NT2/D1 (cell line): ENCODE results near the gene HEATR1.
A peak's percentile ranks its signal among the peaks of the same experiment; 100 is the strongest.

Experiments used
- DNase-seq: peaks from one replicate; pipeline ENCODE4 v3.0.0-alpha.2; 2011; ENCODE audit warnings: low read depth, low spot score
- H3K27me3 ChIP-seq: 2 replicates; pipeline ENCODE4 v1.6.0; 2011; ENCODE audit warnings: mild to moderate bottlenecking; ENCODE audit not compliant: insufficient read length, insufficient read depth
- H3K36me3 ChIP-seq: 2 replicates; pipeline ENCODE4 v1.6.1; 2011; ENCODE audit warnings: mild to moderate bottlenecking, low read length, mixed read lengths; ENCODE audit not compliant: insufficient read depth, insufficient read length
- H3K4me1 ChIP-seq: 2 replicates; pipeline ENCODE4 v1.5.1; 2011; ENCODE audit not compliant: insufficient read depth, insufficient read length
- H3K4me3 ChIP-seq: 2 replicates; pipeline ENCODE4 v1.5.1; 2011; ENCODE audit warnings: low read depth; ENCODE audit not compliant: insufficient read length
- H3K9ac ChIP-seq: 2 replicates; pipeline ENCODE4 v1.6.0; 2011; ENCODE audit warnings: low read depth; ENCODE audit not compliant: insufficient read length
- H3K9me3 ChIP-seq: 2 replicates; pipeline ENCODE4 v1.5.1; 2011; ENCODE audit warnings: mild to moderate bottlenecking, low read length; ENCODE audit not compliant: insufficient read depth
- SUZ12 ChIP-seq: IDR thresholded peaks from 2 replicates; pipeline ENCODE4 v1.6.1; 2011; ENCODE audit not compliant: insufficient read length, insufficient read depth; ENCODE audit errors: extremely low read depth
- YY1 ChIP-seq: IDR thresholded peaks from 2 replicates; pipeline ENCODE4 v1.6.1; 2011; ENCODE audit not compliant: insufficient read length, insufficient read depth
- ZNF274 ChIP-seq: IDR thresholded peaks from 2 replicates; pipeline ENCODE4 v1.6.1; 2011; ENCODE audit warnings: mild to moderate bottlenecking, low read depth, low read length

The HEATR1 gene

GRCh38 chr1:236532850-236533249 lies 71.5 kb downstream of the HEATR1 start:
- Histone ChIP-seq H3K9me3 (no peaks in the 10 kb centered on the region), H3K4me3 (no peak overlapping the region), H3K4me1 (no peaks in the 10 kb centered on the region), H3K27me3 (no peaks in the 10 kb centered on the region), H3K36me3 (peaks cover 3% of the 10 kb centered on the region), H3K9ac (no peak overlapping the region)
- no peak for DNase-seq
- no peak for TF ChIP-seq SUZ12

- H3K36me3 ChIP-seq, result peaks cover 6% of the 10 kb centered on the region
- no peaks in the 10 kb centered on the region for H3K9me3 ChIP-seq
- H3K4me3 ChIP-seq, result no peak overlapping the region
- DNase-seq, result no peak
- no peak overlapping the region for H3K9ac ChIP-seq
- H3K27me3 ChIP-seq, result no peaks in the 10 kb centered on the region
- no peaks in the 10 kb centered on the region for H3K4me1 ChIP-seq
- TF ChIP-seq ZNF274, result no peak
- no peak for TF ChIP-seq YY1
- TF ChIP-seq SUZ12, result no peak
These were observed 73.4 kb downstream of the HEATR1 start for GRCh38 chr1:236530959-236531358.

GRCh38 chr1:236530286-236530685 lies 74.0 kb downstream of the HEATR1 start:
- TF ChIP-seq YY1 (no peak), ZNF274 (no peak), SUZ12 (no peak)
- Histone ChIP-seq H3K36me3 (peaks cover 6% of the 10 kb centered on the region), H3K4me1 (no peaks in the 10 kb centered on the region), H3K4me3 (no peak overlapping the region), H3K9me3 (no peaks in the 10 kb centered on the region), H3K27me3 (no peaks in the 10 kb centered on the region), H3K9ac (no peak overlapping the region)
- DNase-seq, result no peak

GRCh38 chr1:236526079-236526478 lies 78.2 kb downstream of the HEATR1 start:
- H3K9ac ChIP-seq, result no peak overlapping the region
- TF ChIP-seq ZNF274 (no peak), SUZ12 (no peak), YY1 (no peak)
- H3K36me3 ChIP-seq, result peaks cover 6% of the 10 kb centered on the region
- peaks cover 24% of the 10 kb centered on the region for H3K27me3 ChIP-seq
- no peak overlapping the region for H3K4me3 ChIP-seq
- no peak for DNase-seq
- H3K4me1 ChIP-seq, result no peaks in the 10 kb centered on the region
- H3K9me3 ChIP-seq, result no peaks in the 10 kb centered on the region; the same call in 1 of the 2 replicates

- H3K36me3 ChIP-seq, result peaks cover 6% of the 10 kb centered on the region
- H3K4me1 ChIP-seq, result peaks cover 3% of the 10 kb centered on the region
- TF ChIP-seq ZNF274 (no peak), YY1 (no peak), SUZ12 (no peak)
- no peaks in the 10 kb centered on the region; the same call in 1 of the 2 replicates for H3K9me3 ChIP-seq
- H3K27me3 ChIP-seq, result peaks cover 24% of the 10 kb centered on the region
- no peak for DNase-seq
- no peak overlapping the region for H3K9ac ChIP-seq
- peak overlapping the region; percentile 79 for H3K4me3 ChIP-seq
These were observed 79.5 kb downstream of the HEATR1 start for GRCh38 chr1:236524895-236525184.

GRCh38 chr1:236524142-236524894 lies 80.0 kb downstream of the HEATR1 start:
- Histone ChIP-seq H3K27me3 (peaks cover 24% of the 10 kb centered on the region), H3K4me1 (peaks cover 3% of the 10 kb centered on the region), H3K36me3 (peaks cover 6% of the 10 kb centered on the region), H3K9me3 (no peaks in the 10 kb centered on the region; the same call in 1 of the 2 replicates), H3K4me3 (peak overlapping the region; percentile 79), H3K9ac (peak overlapping the region; percentile 88)
- TF ChIP-seq ZNF274 (no peak), SUZ12 (no peak), YY1 (peak; percentile 9)
- DNase-seq, result peak; percentile 43

- Histone ChIP-seq H3K4me1 (peaks cover 3% of the 10 kb centered on the region), H3K9me3 (no peaks in the 10 kb centered on the region; the same call in 1 of the 2 replicates), H3K27me3 (peaks cover 24% of the 10 kb centered on the region), H3K9ac (peak within 1 kb of the TSS; percentile 88), H3K4me3 (peak within 1 kb of the TSS; percentile 79), H3K36me3 (peaks cover 6% of the 10 kb centered on the region)
- TF ChIP-seq YY1, result no peak
- no peak for TF ChIP-seq ZNF274
- TF ChIP-seq SUZ12, result no peak
- DNase-seq, result no peak
These were observed 80.6 kb downstream of the HEATR1 start, which contains the start of gene LGALS8 for GRCh38 chr1:236523704-236524141. LGALS8 (plus strand) TSS chr1:236523982; CDS start chr1:236526071, 2,089 bp downstream.
